GM08714 (cell line): ENCODE measurements around the gene IGF2.
"Not testable (repeated sequence)": the region's sequence is repeated elsewhere in the genome, so short reads cannot be mapped to it uniquely, and the experiment has no call there.

Experiments used
- H3K4me3 ChIP-seq: fragments of 200-500 bp; sonication (Bioruptor generic); 2 replicates; pipeline ENCODE4 v1.5.1; 2014; ENCODE audit warnings: mild to moderate bottlenecking, low read length, inconsistent platforms
- ZNF274 ChIP-seq: IDR thresholded peaks from 2 replicates; pipeline ENCODE4 v1.6.1; 2012; ENCODE audit warnings: mild to moderate bottlenecking, low read depth, low read length

The IGF2 gene

DNA sequence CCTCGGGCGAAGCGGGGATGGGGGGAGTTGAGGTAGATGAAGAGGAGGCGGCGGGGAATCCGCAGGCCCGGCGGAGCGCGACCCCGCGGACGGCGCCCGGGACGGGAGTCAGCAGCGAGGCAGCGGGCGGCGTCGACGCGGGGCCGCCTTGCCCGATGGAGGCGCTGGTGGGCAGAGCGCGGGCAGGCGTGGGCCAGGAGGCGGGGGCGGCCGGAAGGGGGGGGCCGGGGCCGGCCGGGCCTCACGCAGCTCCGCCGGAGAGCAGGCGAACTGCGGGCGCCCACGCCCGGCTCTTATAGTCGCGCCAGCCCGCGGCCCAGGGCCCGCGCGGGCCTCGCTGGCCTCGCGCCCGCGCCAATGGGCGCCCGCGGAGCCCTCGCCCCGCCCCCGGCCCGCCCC, at the start of gene IGF2:
TSS of gene IGF2 (minus strand) at position 267 of the 399 bp plus-strand sequence. CDS start 3,866 bp downstream, outside the sequence.
- TF ChIP-seq ZNF274, result no peak
- H3K4me3 ChIP-seq, result no peak within 1 kb of the TSS

- TF ChIP-seq ZNF274, result no peak
- no peak overlapping the region for H3K4me3 ChIP-seq
Measured at GRCh38 chr11:2188745-2189144, 49.6 kb upstream of the IGF2 start.

GRCh38 chr11:2187280-2187707, 48.1 kb upstream of the IGF2 start:
- no peak for TF ChIP-seq ZNF274
- no peak overlapping the region for H3K4me3 ChIP-seq

GRCh38 chr11:2186669-2187279, 47.6 kb upstream of the IGF2 start:
- TF ChIP-seq ZNF274, result no peak
- no peak overlapping the region for H3K4me3 ChIP-seq

DNA sequence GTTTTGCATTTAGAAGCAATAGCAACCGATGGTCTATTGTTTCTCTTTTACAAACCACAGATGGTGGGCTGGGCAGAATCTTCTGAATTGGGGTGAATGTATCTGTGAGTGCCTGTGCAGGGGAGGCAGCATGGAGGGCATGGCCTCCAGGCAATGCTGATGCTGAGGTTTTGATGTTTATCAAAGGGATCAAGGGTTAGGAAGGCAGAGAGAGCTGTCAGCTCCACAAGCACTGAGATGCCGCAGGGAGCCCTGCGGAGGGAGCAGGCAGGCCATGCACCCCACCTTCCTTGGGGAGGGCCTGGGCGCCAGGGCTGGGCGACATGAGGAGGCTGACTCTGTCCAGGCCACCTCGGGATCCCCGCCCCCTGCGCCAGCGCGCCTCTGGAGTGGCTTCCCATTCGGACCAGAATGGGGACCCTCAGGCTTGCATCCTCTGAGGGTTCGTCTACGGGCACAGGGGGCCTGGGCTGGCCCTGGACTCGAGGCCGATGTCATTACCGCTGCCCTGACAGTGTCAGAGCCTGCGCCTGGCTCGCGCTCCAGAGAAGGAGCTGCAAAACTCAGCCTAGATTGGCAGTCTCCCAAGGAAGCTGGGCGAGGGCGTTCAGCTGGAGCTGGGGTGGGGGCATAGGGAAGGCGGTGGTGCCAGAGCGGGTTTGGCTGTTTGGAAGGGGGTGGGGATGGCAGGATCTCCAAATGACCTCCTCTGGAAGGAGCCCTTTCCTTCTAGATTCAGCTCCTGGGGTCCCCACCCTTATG, 46.3 kb upstream of the IGF2 start:
- H3K4me3 ChIP-seq, result no peak overlapping the region
- TF ChIP-seq ZNF274, result no peak

GRCh38 chr11:2182692-2183474, 43.7 kb upstream of the IGF2 start:
- TF ChIP-seq ZNF274, result no peak
- H3K4me3 ChIP-seq, result no peak overlapping the region

DNA sequence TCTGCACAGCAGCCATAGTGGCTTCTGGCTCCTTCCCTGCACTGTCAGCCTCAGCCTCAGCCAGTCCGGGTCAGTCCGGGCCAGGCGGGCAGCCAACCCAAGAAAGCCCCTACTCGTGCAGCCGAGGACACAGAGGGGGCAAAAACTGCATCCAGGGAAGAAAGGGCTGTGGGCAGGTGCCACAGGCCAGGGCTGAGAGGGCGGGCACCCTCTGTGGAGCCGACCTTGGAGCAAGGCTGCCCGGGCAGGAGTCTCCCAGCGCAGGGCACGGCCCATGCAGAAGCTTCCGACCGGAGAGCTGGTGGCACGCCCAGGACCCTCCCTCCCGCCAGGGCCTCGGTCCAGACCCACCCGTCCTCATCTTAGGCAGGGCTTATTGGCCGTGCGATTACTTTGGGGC, 42.9 kb upstream of the IGF2 start:
- H3K4me3 ChIP-seq, result no peak overlapping the region
- no peak for TF ChIP-seq ZNF274

GRCh38 chr11:2180789-2181370, 41.7 kb upstream of the IGF2 start:
- TF ChIP-seq ZNF274, result no peak
- H3K4me3 ChIP-seq, result no peak overlapping the region

- TF ChIP-seq ZNF274, result no peak
- no peak overlapping the region for H3K4me3 ChIP-seq
Measured at GRCh38 chr11:2180347-2180746, 41.2 kb upstream of the IGF2 start.

- H3K4me3 ChIP-seq, result no peak overlapping the region
- no peak for TF ChIP-seq ZNF274
Measured at GRCh38 chr11:2179516-2179915, 40.3 kb upstream of the IGF2 start.

GRCh38 chr11:2178906-2179494, 39.8 kb upstream of the IGF2 start:
- H3K4me3 ChIP-seq, result no peak overlapping the region

DNA sequence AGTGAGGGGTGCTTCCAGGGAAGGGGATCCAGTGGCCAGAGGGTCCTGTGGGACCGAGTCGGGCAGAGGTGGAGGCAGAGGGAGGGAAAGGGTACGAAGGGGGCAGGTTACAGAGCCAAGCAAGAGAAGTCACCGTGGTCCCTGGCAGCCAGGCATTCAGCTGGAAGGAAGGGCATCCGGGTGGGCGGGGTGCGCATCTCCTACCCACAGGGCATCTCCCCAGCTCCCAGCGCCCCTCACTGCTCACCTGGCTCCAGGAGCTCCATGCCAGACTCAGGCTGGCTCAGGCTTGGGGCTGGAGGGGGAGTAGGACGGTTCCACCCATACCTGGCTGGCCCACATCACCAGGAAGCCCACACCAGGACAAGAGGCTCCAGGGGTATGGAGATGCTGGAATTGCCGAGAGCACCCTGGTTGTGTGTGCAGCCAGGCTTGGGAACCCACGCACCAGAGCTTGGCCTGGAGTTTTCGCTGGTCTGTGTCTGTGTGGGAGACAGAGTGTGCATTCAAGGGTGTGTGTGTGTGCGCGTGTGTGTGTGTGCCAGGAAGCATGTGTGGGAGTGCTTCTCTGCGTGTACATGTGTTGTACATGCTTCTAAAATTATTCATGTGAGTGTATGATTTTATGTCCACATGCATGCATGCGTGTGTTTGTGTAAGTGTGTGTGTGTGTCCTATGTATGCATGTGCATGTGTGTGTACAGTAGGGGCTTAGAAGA, 39.0 kb upstream of the IGF2 start:
- H3K4me3 ChIP-seq, result not testable (repeated sequence)

More at GRCh38 chr11:2178906-2179494, 39.8 kb upstream of the IGF2 start:
- TF ChIP-seq ZNF274, result no peak

GRCh38 chr11:2177076-2177475, 37.9 kb upstream of the IGF2 start:
- TF ChIP-seq ZNF274, result no peak
- no peak overlapping the region for H3K4me3 ChIP-seq

DNA sequence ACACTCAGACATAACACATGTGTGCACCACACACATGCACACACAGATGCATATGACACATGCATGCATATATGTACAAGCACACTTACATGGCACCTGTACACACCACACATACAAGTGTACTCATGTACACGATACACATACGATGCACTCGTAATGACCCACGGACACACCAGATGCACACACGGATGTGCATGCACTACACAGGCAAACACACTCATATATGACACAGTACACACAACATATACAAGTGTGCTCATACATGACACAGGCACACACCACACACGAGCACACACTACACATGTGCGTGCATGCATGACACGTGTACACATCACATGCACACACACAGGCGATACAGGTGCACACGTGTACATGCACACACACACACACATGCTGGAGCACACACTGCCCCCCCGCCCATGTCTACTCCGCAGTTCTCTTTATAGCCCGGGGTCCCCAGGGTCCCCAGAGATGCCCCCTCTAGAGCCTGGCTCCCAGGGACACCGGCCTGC, 37.3 kb upstream of the IGF2 start:
- no peak for TF ChIP-seq ZNF274
- no peak overlapping the region for H3K4me3 ChIP-seq
